ENCODE data around the gene BTBD16.

Gene BTBD16

GRCh38 chr10:122276611-122277208 lies 5.6 kb downstream of the BTBD16 start:
- no peak for DNase-seq

GRCh38 chr10:122277526-122278136 lies 6.5 kb downstream of the BTBD16 start:
- DNase-seq: no peak

GRCh38 chr10:122279725-122280141 lies 8.6 kb downstream of the BTBD16 start:
- DNase-seq: no peak

GRCh38 chr10:122280156-122280555 lies 9.1 kb downstream of the BTBD16 start:
- DNase-seq: no peak

GRCh38 chr10:122281018-122281626 lies 10.0 kb downstream of the BTBD16 start:
- no peak for DNase-seq

- DNase-seq: no peak
These were observed 10.7 kb downstream of the BTBD16 start for GRCh38 chr10:122281751-122282150.

GRCh38 chr10:122282253-122282671 lies 11.2 kb downstream of the BTBD16 start:
- DNase-seq: no peak

- DNase-seq: no peak
These were observed 11.8 kb downstream of the BTBD16 start for GRCh38 chr10:122282909-122283308.

- DNase-seq: no peak
These were observed 14.7 kb downstream of the BTBD16 start for GRCh38 chr10:122285506-122286444.

- DNase-seq: no peak
These were observed 15.8 kb downstream of the BTBD16 start for GRCh38 chr10:122286867-122287266.

GRCh38 chr10:122287570-122287969 lies 16.5 kb downstream of the BTBD16 start:
- no peak for DNase-seq

- no peak for DNase-seq
These were observed 17.2 kb downstream of the BTBD16 start for GRCh38 chr10:122288262-122288661.

- DNase-seq: no peak
These were observed 17.8 kb downstream of the BTBD16 start for GRCh38 chr10:122288917-122289316.

GRCh38 chr10:122290334-122290733 lies 19.2 kb downstream of the BTBD16 start:
- no peak for DNase-seq

GRCh38 chr10:122290833-122291532 lies 19.9 kb downstream of the BTBD16 start:
- DNase-seq: no peak

GRCh38 chr10:122291739-122292138 lies 20.6 kb downstream of the BTBD16 start:
- no peak for DNase-seq

- DNase-seq: no peak
These were observed 21.3 kb downstream of the BTBD16 start for GRCh38 chr10:122292376-122292775.

GRCh38 chr10:122293156-122293960 lies 22.3 kb downstream of the BTBD16 start:
- DNase-seq: no peak

GRCh38 chr10:122293961-122294380 lies 22.9 kb downstream of the BTBD16 start:
- DNase-seq: no peak

- DNase-seq: no peak
These were observed 23.7 kb downstream of the BTBD16 start for GRCh38 chr10:122294511-122295450.

- DNase-seq: no peak
These were observed 24.3 kb downstream of the BTBD16 start for GRCh38 chr10:122295451-122295809.

Measured in stimulated activated naive CD4-positive, alpha-beta T cell treated with Interleukin-2 at 50 U/mL for 16 hours (primary cell).